Chondrocyte (in vitro differentiated cells): ENCODE data around the gene GGT5. TPM values are rescaled to one million over a fixed set of nuclear protein-coding genes. Genes with fewer than 3 reads are reported as not detected.

ENCODE experiments used
- DNase-seq: peaks from one replicate; pipeline ENCODE4 v3.0.0; 2021; ENCODE audit warnings: mixed read lengths, low spot score
- H3K27ac Mint-ChIP-seq: one replicate; pipeline ENCODE4 v1.8.0; 2021; ENCODE audit warnings: mild to moderate bottlenecking, moderate library complexity, mixed read lengths; ENCODE audit not compliant: unreplicated experiment
- H3K27me3 Mint-ChIP-seq: 2 replicates; pipeline ENCODE4 v1.8.0; 2021; ENCODE audit warnings: low read depth, mixed read lengths
- H3K36me3 Mint-ChIP-seq: 2 replicates; pipeline ENCODE4 v1.8.0; 2021; ENCODE audit warnings: low read depth, mixed read lengths
- H3K4me1 Mint-ChIP-seq: 2 replicates; pipeline ENCODE4 v1.8.0; 2021; ENCODE audit warnings: low read depth, mild to moderate bottlenecking, mixed read lengths
- H3K4me3 Mint-ChIP-seq: one replicate; pipeline ENCODE4 v1.8.0; 2021; ENCODE audit warnings: mild to moderate bottlenecking, moderate library complexity, mixed read lengths; ENCODE audit not compliant: unreplicated experiment
- H3K9me3 Mint-ChIP-seq: 2 replicates; pipeline ENCODE4 v1.8.0; 2021; ENCODE audit warnings: low read depth, mixed read lengths
- CTCF ChIP-seq: fragments of 200-600 bp; sonication (generic); IDR thresholded peaks from 2 replicates; pipeline ENCODE4 v1.5.0; 2021; ENCODE audit warnings: antibody characterized with exemption, mild to moderate bottlenecking, moderate library complexity
- total RNA-seq: library from RNA; stranded (reverse); gene quantifications from 3 replicates; pipeline ENCODE4 v1.2.1, GENCODE V29; 2021

The GGT5 gene
- total RNA-seq, 1 donor from 2014 or later: 37.5 TPM

GRCh38 chr22:24178502-24179440 is 66.1 kb downstream of the GGT5 start:
- TF ChIP-seq CTCF: peak; percentile 67
- Mint-ChIP-seq H3K27ac (no peak overlapping the region), H3K9me3 (no peaks in the 10 kb centered on the region), H3K27me3 (no peaks in the 10 kb centered on the region), H3K4me3 (no peak overlapping the region), H3K4me1 (peaks cover 19% of the 10 kb centered on the region), H3K36me3 (no peaks in the 10 kb centered on the region)
- no peak for DNase-seq

GRCh38 chr22:24178021-24178431 is 66.9 kb downstream of the GGT5 start:
- H3K4me1 Mint-ChIP-seq: peaks cover 19% of the 10 kb centered on the region

GRCh38 chr22:24177456-24177855 is 67.4 kb downstream of the GGT5 start:
- H3K27ac Mint-ChIP-seq: peak overlapping the region; percentile 12
- no peak for DNase-seq
- H3K27me3 Mint-ChIP-seq: no peaks in the 10 kb centered on the region
- peaks cover 19% of the 10 kb centered on the region for H3K4me1 Mint-ChIP-seq
- no peak overlapping the region for H3K4me3 Mint-ChIP-seq
- no peaks in the 10 kb centered on the region for H3K36me3 Mint-ChIP-seq
- no peaks in the 10 kb centered on the region for H3K9me3 Mint-ChIP-seq
- no peak for TF ChIP-seq CTCF

More at GRCh38 chr22:24178021-24178431, 66.9 kb downstream of the GGT5 start:
- H3K27ac Mint-ChIP-seq: no peak overlapping the region
- H3K36me3 Mint-ChIP-seq: no peaks in the 10 kb centered on the region
- DNase-seq: no peak
- TF ChIP-seq CTCF: no peak
- no peaks in the 10 kb centered on the region for H3K27me3 Mint-ChIP-seq
- H3K4me3 Mint-ChIP-seq: no peak overlapping the region
- no peaks in the 10 kb centered on the region for H3K9me3 Mint-ChIP-seq

GRCh38 chr22:24177045-24177444 is 67.8 kb downstream of the GGT5 start:
- Mint-ChIP-seq H3K27me3 (no peaks in the 10 kb centered on the region), H3K9me3 (no peaks in the 10 kb centered on the region), H3K27ac (peak overlapping the region; percentile 32), H3K4me1 (peaks cover 19% of the 10 kb centered on the region), H3K36me3 (no peaks in the 10 kb centered on the region), H3K4me3 (no peak overlapping the region)
- no peak for DNase-seq
- no peak for TF ChIP-seq CTCF

GRCh38 chr22:24176630-24177029 is 68.3 kb downstream of the GGT5 start:
- H3K4me3 Mint-ChIP-seq: no peak overlapping the region
- no peak for TF ChIP-seq CTCF
- H3K36me3 Mint-ChIP-seq: peaks cover 2% of the 10 kb centered on the region
- no peak for DNase-seq
- H3K9me3 Mint-ChIP-seq: no peaks in the 10 kb centered on the region
- H3K27me3 Mint-ChIP-seq: no peaks in the 10 kb centered on the region
- H3K27ac Mint-ChIP-seq: no peak overlapping the region
- H3K4me1 Mint-ChIP-seq: peaks cover 19% of the 10 kb centered on the region
